NK-92 treated with Interleukin-12 subunit alpha and Interleukin-12 subunit beta, amount 100 ng/mL, for 24 hours (cell line): ENCODE data around the gene SLC25A38.

Source experiments
- DNase-seq: peaks from one replicate; lab custom pipeline; 2025; lab: John Stamatoyannopoulos, UW

SLC25A38 gene

DNA sequence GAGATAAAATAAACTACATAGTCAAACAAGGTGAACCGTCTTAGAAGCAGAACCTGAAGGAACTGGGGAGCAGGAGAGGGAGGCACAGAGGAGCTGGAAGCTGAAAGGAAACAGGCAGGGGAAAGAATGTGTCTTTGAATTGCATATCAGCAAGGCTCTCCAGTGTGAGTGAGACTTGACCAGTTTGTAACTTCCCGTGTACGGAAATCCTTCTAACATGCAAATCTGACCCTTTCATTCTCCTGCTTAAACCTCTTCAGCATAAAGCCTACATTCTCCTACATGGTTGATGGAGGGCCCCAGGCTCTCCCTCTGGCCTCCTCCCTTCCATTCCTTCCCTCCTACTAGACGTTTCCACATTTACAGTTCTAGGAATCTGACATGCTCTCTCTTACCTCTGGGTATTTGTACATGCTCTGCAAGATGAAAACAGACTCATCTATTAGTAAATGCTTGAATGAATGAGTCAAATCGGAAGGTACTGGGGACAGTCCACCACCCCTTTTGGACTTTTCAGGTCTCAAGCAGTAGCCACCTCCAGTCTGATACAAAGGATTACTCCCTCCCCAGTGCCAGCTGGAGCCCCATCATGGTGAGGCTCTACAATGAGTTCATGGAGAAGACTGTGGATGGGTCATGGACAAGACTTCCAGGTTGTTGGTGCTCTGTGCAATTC lies 6.1 kb upstream of the SLC25A38 start:
- no peak for DNase-seq

DNA sequence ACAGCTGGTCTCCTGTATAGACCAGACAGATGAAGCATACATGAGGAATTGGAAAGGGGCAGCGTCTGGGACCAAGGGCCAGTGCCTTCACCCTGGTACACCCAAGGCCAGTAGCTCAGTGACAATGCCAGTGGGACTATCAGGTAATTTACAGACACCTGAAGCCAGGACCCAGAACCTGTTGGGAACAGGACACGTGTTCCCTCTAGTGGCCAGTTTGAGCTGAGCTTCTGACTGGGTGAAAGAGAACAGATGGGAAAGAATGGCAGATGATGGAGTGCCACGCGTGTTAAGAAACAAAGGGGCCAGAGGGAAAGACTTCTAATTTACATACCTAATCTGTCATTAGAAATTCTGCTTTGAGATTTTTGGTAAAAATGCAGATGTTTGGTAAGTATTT lies 5.1 kb upstream of the SLC25A38 start:
- no peak for DNase-seq

DNA sequence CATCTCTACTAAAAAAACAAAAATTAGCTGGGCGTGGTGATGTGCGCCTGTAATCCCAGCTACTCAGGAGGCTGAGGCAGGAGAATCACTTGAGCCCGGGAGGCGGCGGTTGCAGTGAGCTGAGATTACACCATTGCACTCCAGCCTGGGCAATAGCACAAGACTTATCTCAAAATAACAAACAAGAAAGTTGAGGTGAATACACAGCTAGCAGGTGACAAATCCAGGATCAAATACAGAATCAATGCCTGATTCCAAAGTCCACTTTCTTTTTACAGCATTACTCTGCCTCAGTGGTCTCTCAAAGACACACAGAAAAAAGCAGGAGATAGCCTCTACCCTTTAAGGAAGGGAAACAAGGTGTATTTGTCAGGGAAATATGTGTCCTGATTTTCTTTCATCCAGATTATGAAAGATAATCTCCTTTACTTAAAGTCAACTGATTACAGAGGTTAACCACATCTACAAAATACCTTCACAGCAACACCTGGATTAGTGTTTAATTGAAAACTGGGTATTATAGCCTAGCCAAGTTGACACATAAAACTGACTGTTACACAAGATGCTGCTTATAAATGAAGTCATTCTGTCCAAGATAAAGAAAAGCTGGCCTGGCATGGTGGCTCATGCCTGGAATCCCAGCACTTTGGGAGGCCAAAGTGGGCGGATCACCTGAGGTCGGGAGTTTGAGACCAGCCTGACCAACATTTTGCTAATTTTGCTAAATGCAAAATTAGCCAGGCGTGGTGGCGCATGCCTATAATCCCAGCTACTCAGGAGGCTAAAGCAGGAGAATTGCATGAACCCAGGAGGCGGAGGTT lies 4.0 kb upstream of the SLC25A38 start:
- no peak for DNase-seq

DNA sequence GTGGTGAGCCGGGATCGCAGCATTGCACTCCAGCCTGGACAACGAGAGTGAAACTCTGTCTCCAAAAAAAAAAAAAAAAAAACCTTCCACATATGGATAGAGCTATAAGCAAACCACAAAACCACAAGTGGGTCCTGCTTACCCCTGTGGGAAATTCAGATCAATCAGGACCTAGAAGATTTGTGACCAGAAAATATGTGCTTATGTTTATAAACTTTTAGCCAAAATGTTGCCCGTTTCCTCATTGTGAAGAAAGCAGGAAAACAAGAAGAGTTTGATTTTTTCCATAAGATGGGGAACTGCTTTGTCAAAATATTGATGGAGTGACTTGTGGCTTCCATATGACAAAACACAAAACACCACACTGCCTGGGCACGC lies 3.4 kb upstream of the SLC25A38 start:
- DNase-seq: no peak

DNA sequence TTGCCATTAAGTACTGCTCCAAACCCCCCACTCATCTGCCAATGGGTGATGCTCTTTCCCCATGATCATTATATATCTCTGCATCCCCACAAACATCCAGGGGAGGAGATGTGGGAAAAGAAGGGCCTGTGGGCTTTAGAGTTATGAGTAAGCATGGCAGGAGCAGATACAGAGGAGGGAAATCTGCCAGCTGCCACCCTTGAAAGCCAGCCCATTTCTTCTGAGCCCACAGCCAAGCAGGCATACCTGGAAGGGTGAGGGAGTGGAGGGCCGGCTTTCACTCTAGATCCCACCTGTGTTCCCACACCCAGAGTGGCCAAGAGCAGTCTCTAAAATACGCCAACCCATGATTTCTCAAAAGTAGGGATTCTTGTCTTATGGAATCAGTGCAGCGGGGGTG lies 1.7 kb upstream of the SLC25A38 start:
- no peak for DNase-seq

DNA sequence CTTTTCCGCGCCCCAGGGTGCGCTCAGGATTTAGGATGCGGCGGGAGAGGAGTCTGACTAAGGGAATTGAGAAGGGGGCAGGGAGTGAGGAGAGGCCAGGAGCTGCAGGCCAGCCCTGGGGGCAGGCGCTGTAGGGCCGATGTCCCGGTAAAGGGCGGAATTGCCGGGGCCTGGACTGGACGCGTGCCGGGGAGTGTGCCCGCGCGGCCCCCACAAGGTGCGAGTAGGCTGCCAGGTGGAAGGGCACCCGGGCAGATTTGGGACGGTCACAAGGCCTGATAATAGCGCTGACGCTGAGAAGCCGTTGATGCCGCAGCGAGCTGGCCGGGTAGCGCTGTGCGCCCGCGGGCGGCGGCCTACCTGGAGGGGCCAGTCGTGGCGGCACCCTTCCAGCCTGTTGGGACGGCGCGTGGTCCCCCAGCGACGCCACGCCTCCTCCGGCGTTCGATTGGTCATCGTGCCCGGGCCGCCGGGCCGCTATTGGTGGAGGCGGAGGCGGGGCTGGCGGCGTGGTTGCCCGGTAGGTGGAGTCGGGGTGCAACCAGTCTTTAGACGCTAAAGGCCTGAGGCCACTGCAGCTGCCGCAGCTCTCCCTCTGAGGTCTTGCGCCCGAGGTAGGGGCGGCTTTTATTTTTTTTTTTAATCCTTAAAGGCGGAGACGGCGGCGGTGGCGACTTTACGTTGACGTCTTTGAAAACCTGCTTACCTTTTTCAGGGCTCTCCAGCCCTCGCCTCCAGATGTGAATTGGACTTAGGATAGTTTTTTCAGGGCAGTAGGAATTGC lies 903 bp downstream of the SLC25A38 start:
- no peak for DNase-seq

DNA sequence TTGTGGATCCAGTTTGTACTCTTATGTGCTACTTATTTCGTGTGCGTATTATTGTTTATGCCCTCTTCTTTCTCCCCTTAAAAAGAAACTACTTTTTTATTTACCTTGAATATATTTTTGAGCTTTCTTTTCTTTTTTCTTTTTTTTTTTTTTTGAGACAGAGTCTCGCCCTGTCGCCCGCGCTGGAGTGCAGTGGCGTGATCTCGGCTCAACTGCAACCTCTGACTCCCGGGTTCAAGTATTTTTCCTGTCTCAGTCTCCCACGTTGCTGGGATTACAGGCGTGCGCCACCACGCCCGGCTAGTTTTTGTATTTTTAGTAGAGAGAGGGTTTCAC lies 1.5 kb downstream of the SLC25A38 start:
- no peak for DNase-seq

DNA sequence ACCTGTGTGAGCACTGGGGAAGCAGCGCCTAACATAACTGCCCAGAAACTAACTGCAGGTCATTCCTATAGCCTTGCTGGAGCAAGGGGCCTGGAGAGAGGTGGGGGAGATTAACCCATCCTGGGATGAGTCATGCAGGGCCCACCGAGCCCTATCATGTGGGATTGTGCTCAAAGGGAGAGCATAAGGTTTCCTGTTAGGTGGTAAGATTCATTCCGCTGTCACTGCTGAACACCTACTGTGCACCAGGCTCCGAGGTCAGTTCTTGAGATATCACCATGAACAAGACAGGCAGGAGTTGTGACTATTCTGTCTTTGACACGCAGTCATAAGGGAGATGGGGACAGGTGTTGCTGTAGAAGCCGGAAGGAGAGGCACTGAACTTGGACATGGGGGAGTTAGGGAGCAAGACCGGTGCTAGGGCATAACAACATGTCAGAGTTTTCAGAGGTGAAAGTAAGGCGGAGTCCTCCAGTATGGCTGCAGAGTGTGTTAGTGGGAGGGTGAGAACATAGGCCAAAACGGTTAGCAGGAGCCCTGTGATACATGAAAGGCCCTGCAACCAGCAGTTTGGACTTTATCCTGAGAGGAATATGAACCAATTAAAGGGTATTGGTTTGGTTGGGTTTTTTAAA lies 2.4 kb downstream of the SLC25A38 start:
- DNase-seq: no peak

DNA sequence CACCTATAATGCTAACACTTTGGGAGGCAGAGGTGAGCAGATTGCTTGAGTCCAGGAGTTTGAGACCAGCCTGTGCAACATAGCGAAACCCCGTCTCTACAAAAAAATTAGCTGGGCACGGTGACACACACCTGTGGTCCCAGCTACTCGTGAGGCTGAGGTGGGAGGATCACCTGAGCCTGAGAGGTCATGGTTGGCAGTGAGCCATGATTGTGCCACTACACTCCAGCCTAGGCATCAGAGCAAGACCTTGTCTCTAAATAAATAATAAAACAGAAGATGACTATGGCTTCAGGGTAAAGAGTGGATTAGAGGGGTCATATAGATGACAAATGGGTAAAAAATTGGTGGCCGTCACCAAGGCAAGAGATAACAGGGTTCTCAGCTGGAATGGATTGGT lies 3.1 kb downstream of the SLC25A38 start:
- DNase-seq: no peak

DNA sequence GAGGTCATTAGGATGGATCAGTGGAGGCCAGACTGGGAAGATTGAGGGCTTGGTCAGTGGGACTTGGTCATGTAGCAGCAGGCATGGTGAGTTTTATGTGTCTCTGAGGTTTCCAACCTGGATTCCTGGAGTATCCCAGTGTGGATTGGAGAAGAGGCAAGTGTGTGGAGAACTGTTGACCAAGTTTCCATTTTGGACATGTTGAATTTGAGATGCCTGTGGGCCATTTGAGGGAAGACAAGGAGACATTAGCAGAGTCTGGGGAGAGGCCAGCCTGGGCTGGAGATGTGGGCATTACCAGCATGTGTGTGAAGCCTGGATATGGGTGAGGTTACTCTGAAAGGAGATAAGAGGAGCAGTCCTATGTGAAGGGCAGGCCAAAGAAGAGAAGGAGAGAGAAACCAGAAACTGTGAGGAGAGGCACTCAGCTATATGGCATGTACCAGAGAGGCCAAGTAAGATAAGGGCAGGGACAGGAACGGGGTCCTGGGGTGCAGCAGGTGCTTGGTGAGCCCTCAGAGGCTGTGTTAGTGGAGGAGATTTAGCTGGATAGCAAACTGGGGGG lies 4.3 kb downstream of the SLC25A38 start:
- no peak for DNase-seq

DNA sequence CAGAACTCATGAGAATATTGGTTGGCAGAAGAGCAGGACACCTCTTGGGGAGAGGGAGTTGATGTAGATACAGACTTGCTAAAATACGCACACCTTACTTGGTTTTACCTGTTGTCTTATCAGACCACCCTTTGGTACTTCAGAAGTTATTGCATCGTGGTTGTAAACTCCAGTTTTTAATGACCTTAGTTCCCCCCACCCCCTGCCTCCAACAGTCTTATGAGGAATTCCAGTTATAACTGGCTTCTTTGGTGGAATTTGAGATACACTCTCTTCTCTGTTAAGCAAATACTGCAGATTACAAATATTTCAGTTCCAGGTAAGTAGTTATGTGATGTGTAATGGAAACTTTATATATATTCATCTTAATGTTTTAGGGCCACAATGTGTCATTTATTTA lies 5.0 kb downstream of the SLC25A38 start:
- DNase-seq: no peak

DNA sequence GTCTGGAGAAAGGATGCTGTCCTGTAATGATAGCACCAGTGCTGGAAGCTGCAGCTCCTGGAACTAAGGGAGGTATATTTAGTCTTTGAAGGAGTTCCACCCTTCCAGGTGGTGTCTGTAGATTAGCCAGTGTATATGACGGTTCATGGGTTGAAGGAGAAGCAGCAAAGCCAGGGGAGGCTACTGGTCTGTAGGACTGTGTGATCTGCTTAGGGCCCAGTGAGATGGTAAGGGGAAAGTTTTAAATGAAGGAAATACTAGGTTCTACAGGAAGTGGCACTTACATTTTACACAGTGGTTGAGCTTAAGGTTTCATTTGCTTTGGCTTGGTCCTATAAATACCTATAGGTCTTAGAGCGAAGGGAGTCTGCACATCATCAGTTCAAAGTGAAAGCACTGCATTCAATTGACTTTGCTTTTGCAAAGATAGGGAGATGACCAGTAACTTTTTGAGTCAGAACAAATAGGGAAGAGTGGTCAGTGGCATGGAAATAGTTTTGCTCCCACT lies 5.6 kb downstream of the SLC25A38 start:
- DNase-seq: no peak

DNA sequence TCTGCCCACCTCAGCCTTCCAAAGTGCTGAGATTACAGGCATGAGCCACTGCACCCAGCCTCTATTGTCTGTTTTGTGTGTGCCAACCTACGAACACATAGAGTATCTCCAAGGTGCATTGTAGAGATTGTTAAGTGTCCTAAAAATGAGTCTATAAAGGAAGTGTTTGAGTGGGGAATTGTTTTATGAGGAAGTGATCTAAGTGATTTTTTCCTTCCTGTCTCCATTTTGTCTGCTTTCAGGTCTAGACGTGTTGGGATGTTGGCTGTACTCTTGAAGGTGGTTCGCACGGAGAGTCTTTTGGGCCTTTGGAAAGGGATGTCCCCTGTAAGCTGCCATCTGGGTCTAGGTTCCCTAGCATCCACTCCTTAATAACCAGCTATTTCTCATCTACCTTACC lies 7.0 kb downstream of the SLC25A38 start:
- DNase-seq: no peak

DNA sequence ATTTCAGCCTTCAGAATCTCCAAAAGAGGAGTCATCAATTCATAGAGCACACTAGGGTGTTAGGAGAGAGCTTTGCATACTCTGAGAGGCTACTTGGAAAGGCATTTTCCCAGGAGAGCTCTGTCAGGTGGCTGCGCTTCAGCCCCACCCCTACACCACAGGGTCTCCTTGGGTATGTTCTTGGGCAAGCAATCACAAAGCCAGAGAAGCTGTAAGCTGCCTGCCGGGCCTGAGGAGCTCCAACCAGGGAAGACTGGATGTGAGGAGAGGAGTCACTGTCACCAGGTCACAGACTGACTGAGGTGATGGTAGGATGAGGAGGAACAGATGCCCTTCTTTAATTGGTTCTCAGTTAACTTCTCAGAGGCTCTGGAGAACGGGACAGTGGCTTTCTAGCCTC lies 13.5 kb downstream of the SLC25A38 start:
- no peak for DNase-seq

DNA sequence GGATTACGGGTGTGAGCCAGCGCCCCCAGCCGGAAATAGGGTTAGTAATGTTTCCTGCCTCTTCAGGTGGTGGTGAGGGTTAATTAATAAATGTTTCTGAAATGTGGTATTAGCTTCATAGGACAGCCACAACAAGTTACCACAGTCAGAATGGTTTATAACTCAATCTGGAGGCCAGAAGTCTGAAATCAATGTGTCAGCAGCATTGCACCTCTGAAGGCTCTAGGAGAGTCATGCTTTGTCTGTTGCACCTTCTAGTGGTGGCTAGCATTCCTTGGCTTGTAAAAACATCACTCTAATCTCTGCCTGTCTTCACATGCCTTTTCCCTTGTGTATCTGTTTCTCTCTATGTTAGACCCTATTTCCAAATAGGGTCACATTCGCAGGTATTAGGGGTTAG lies 15.5 kb downstream of the SLC25A38 start:
- DNase-seq: peak; percentile 15

DNA sequence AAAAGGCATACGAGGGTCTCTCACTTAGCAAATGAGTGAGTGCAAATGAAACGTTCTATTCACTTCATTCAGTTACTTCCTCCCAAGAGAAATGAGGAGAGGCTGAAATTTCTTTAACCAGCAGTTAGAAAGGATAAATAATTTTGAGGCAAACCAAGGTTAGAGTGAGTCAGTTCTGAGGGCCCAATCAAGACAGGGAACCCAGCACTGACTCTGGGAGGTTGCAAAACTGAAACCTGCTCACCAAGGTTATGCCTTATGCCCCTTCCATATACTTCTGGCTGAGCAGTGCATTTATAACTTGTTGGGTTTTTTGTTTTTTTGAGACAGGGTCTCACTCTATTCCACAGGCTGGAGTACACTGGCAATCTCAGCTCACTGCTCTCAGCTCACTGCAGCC lies 18.8 kb downstream of the SLC25A38 start:
- no peak for DNase-seq

DNA sequence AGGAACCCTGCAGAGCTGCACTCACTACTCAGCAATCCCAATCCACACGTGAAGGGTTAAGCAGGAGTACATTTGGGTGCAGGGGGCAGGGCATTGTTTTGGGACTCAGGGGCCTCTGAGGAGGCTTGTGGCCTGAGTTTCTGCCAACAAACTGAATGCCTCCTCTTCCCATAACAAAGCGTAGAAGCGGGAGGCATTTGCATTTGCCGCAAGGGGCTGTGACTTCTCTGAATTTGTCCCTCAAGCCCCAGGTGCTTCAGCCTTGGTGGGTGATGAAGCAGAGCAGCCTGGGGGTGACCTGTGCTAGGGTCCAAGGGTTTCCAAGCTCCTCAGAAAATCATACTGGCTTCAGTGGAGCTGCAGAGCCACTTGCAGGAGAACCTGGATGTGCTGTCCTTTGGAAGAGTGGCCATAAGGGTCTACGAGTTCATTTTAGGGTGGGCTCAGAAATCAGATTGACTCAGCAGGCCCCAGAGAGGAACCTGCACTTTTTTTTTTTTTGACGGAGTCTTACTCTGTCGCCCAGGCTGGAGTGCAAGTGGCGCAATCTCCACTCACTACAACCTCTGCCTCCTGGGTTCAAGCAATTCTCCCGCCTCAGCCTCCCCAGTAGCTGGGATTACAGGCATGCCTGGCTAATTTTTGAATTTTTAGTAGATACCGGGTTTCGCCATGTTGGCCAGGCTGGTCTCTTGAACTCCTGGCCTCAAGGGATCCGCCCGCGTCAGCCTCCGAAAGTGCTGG lies 21.9 kb downstream of the SLC25A38 start:
- no peak for DNase-seq

DNA sequence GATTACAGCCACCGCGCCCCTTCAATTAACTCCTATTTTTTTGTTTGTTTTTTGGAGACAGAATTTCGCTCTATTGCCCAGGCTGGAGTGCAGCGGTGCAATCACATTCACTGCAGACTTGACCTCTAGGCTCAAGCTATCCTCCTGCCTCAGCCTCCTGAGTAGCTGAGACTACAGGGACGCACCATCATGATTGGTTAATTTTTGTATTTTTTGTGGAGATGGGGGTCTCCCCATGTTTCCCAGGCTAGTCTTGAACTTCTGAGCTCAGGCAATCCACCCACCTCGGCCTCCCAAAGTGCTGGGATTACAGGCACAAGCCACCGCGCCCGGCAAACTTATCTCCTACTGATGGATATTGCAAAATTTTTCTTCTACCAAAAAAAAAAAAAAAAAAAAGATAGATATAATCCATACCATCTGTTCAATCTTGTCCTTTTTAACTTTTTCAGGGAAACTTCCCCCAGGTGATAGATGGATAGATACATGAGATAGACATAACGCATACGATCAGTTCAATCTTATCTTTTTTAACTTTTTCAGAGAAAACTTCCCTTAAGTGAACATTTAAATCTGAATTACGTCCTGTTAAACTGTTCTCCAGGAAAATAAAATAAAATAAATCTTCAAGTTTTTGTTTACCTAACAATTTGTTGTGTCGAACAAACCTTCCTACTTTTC lies 22.7 kb downstream of the SLC25A38 start:
- DNase-seq: no peak

DNA sequence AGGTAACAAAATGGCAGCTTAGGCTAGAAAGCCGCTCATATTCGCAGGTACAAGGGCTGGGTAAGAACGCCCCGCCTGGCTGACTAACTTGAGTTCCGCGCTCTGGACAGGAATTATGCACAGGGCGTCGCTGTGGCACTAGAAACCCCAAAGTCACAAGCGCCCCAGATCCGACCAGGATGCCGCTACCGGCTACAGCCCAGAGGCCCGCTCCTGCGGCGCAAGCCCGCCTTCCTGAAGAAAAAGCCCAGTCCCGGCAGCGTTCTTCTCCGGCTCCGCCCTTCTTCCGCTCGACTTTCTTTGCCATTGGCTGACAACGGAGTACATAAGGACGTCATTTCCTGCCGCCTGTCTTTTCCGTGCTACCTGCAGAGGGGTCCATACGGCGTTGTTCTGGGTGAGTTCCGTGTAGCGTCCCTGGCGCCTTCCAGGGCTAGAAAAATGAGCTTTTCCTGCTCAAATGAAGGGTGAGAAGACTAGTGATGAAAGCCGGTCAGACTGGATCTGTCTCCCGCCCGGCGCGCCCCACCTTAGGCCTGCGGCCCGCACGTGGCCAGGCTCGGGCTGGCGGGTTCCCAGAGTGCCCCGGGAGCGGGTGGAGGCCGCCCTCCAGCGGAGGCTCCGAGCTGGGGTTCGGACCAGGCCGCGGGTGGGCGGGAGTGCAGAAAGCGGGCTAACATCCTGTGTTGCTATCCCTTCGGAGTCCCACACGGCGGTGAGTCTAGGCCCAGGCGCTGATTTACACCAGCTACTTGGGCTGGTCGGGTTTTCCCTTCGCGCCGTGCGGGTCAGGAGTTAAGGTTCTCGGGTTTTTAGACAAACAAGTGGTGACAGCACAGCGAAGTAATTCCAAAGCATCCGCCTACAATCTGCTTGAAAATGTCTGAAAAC lies 23.4 kb downstream of the SLC25A38 start, which contains the start of gene RPSA:
TSS of gene RPSA (plus strand) at position 353 of the 891 bp plus-strand sequence. CDS start 934 bp downstream, outside the sequence.
- DNase-seq: peak; percentile 90

DNA sequence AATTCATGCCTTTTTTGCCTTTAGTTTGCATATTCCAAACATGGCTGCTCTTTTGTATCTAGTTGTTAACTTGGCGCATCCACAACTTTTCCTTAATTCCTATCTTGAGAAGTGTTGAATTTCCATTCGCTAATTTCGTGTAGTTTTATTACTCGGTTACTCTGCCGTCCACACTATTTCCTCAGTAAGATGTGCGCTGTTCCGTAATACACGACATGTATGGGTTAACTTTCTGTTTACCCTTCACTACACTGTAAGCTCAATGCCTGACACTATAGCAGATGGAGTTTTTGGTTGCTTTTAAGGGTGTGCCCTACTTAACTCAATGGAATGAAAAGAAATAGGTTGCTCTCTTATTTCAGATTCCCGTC lies 24.1 kb downstream of the SLC25A38 start:
- DNase-seq: no peak
